Measurements from ENCODE around the gene FAM161A.

The FAM161A gene

DNA sequence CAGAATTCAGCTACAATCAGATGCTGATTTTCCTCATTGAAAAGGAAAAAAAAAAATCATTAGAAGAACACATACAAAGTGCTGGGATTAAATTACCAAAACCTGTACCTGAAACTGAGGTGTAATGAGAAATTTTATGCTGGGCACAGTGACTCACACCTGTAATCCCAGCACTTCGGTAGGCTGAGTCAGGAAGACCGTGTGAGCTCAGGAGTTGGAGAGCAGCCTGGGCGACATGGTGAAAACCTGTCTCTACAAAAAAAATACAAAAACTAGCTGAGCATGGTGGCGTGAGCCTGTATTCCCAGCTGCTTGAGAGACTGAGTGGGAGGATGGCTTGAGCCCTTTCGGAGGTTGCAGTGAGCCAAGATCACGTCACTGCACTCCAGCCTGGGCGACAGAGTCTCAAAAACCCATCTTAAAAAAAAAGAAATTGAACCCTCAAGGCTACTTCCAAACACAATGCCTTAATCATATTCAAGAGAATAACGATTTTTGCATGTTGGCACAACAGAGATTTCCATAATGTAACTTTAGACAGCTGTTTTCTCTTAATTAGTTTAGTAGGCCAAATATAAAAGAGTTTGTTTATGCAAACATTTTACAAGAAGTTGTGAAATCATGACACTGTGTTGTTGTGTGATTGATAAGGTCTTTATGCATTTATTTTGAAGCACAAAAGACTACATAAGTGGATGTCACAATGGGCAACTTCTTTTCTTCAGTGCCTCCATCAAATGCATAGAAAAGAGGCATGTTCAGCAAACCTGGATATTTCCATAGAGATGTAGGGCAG is 63.9 kb downstream of the FAM161A start:
- Histone ChIP-seq H2AFZ (ENCODE audit: low read depth, low read length) (no peak overlapping the region), H3K9me3 (ENCODE audit: low read length) (no peaks in the 10 kb centered on the region), H3K36me3 (ENCODE audit: insufficient read depth, low read length) (no peaks in the 10 kb centered on the region), H3K27me3 (ENCODE audit: insufficient read depth, low read length) (no peaks in the 10 kb centered on the region), H3K4me3 (ENCODE audit: low read length) (no peak overlapping the region), H3K4me1 (ENCODE audit: insufficient read depth, low read length) (peaks cover 10% of the 10 kb centered on the region)

DNA sequence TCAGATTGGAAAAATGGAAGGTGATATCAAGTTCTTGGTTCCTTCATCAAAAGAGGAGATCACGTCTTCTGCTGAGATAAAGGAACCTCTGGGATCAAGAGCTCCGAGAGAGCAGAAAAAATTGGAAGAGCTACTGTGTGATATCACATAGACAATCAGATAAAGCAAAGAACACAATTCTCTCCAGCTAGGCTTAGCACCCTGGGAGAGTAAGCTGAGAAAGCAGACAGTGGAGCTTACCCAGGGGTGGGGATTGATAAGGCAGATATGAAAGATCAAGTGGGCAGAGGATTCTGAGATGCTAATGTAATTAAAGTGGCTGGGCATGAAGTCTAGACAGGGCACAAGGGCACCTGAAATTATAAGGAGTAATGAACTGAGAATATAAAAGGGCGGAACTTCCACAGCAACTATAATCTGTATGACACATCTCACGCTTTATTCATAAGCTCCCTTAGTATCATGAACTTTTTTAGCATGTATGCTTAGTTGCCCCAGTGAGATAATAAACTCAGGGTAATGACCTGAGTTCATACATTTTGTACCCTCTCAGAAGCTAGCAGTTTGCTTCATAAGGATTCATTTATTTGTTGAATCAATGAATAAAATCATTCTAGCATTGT is 65.8 kb downstream of the FAM161A start:
- H3K4me3 ChIP-seq (ENCODE audit: low read length), result no peak overlapping the region
- no peaks in the 10 kb centered on the region for H3K36me3 ChIP-seq (ENCODE audit: insufficient read depth, low read length)
- H3K27me3 ChIP-seq (ENCODE audit: insufficient read depth, low read length), result no peaks in the 10 kb centered on the region
- no peaks in the 10 kb centered on the region for H3K9me3 ChIP-seq (ENCODE audit: low read length)
- H3K4me1 ChIP-seq (ENCODE audit: insufficient read depth, low read length), result peaks cover 10% of the 10 kb centered on the region
- H2AFZ ChIP-seq (ENCODE audit: low read depth, low read length), result no peak overlapping the region

DNA sequence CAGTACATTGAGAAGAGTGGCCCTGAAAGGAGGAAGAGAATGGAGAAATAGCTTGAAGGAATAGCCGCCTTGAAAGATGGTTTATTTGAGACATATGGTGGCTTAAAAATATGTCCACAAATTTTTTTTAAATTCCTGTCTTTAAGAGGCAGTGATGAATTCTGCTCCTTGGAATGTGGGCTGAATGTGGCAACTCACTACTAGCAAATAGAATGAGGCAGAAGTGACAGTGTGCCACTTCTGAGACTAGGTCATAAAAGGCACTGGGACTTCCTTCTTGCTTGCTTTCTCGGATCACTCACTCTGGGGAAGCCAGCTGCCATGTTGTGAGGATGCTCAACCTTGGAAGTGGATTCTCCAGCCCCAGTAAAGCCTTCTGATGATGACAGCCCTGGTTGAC is 67.0 kb downstream of the FAM161A start:
- H3K27me3 ChIP-seq (ENCODE audit: insufficient read depth, low read length), result no peaks in the 10 kb centered on the region
- no peaks in the 10 kb centered on the region for H3K9me3 ChIP-seq (ENCODE audit: low read length)
- H3K4me3 ChIP-seq (ENCODE audit: low read length), result no peak overlapping the region
- H2AFZ ChIP-seq (ENCODE audit: low read depth, low read length), result no peak overlapping the region
- peaks cover 6% of the 10 kb centered on the region for H3K4me1 ChIP-seq (ENCODE audit: insufficient read depth, low read length)
- H3K36me3 ChIP-seq (ENCODE audit: insufficient read depth, low read length), result no peaks in the 10 kb centered on the region

DNA sequence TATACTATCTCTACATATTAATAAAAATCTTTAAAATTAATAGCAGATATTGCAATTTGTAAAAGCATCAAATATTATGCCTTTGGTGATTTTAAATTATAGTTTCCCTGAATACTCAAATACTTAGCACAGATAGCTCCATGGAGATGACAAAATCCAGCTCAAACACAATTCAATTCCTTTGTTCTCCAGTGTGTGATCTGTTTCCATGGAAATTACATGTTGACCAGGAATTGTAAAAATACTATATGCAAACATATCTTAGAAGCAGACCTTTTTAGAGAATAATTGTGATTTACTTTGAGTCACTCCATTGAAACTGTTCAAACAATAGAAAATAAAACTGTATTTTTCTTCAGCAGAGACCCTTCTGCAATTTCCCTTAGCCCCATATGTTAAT is 68.3 kb downstream of the FAM161A start:
- no peak overlapping the region for H2AFZ ChIP-seq (ENCODE audit: low read depth, low read length)
- peaks cover 4% of the 10 kb centered on the region for H3K4me1 ChIP-seq (ENCODE audit: insufficient read depth, low read length)
- H3K9me3 ChIP-seq (ENCODE audit: low read length), result no peaks in the 10 kb centered on the region
- no peaks in the 10 kb centered on the region for H3K36me3 ChIP-seq (ENCODE audit: insufficient read depth, low read length)
- H3K4me3 ChIP-seq (ENCODE audit: low read length), result no peak overlapping the region
- H3K27me3 ChIP-seq (ENCODE audit: insufficient read depth, low read length), result no peaks in the 10 kb centered on the region

DNA sequence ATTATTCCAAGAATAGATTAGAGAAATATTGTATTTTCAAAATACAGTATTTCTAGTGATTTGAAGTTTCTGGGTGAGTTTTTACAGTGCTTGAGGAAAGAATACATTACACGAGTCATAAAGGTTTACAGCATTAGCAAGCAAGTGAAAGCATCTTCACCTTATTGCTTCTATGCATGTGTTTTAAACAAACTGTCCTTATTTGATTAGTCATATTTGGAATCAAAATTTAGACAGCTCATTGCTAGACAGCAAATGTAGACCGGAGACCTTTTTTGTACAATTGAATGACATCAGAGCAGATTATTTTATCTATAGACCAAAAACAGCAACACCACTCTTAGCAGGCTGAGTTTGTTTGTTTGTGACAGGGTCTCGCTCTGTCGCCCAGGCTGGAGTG is 69.2 kb downstream of the FAM161A start:
- no peak overlapping the region for H2AFZ ChIP-seq (ENCODE audit: low read depth, low read length)
- no peaks in the 10 kb centered on the region for H3K36me3 ChIP-seq (ENCODE audit: insufficient read depth, low read length)
- H3K9me3 ChIP-seq (ENCODE audit: low read length), result no peaks in the 10 kb centered on the region
- H3K4me3 ChIP-seq (ENCODE audit: low read length), result no peak overlapping the region
- H3K4me1 ChIP-seq (ENCODE audit: insufficient read depth, low read length), result no peaks in the 10 kb centered on the region
- H3K27me3 ChIP-seq (ENCODE audit: insufficient read depth, low read length), result no peaks in the 10 kb centered on the region

DNA sequence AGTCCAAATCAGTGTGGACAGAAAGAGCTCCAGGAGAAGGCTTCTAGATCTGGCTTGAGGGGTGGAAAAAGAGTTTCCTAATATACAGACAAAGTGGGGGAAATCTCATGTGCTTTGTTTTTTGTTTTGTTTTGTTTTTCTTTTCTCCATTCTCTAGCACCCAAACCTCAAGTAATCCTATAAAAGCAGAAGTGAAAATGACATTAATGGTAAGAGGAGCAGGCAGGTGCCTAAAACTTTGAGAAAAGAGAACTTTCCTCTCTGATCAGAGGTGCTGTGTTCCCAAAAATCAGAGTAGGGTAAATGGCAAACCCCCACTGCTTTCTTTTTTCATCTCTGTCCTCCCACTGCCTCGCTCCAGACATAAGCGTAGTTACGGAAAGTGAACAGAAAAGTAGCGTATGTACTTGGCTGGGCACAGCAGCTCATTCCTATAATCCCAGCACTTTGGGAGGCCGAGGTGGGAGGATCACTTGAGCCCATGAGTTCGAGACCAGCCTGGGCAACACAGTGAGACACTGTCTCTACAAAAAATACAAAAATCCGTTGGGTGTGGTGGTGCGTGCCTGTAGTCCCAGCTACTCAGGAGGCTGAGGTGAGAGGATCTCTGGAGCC is 77.8 kb downstream of the FAM161A start:
- Histone ChIP-seq H3K4me1 (ENCODE audit: insufficient read depth, low read length) (peaks cover 3% of the 10 kb centered on the region), H3K9me3 (ENCODE audit: low read length) (no peaks in the 10 kb centered on the region), H3K4me3 (ENCODE audit: low read length) (no peak overlapping the region), H3K36me3 (ENCODE audit: insufficient read depth, low read length) (no peaks in the 10 kb centered on the region), H3K27me3 (ENCODE audit: insufficient read depth, low read length) (no peaks in the 10 kb centered on the region), H2AFZ (ENCODE audit: low read depth, low read length) (no peak overlapping the region)

Data from neuron (in vitro differentiated cells).